ENCODE measurements around the gene CCDC47. TPM values are rescaled to one million over a fixed set of nuclear protein-coding genes. Genes with fewer than 3 reads are reported as not detected.

Gene CCDC47
- total and polyA plus RNA-seq, 2 of the 13 experiments (the other 11 are each of a cell fraction or from before 2014, with no cell fraction given), result 59.3 to 99.5 TPM

DNA sequence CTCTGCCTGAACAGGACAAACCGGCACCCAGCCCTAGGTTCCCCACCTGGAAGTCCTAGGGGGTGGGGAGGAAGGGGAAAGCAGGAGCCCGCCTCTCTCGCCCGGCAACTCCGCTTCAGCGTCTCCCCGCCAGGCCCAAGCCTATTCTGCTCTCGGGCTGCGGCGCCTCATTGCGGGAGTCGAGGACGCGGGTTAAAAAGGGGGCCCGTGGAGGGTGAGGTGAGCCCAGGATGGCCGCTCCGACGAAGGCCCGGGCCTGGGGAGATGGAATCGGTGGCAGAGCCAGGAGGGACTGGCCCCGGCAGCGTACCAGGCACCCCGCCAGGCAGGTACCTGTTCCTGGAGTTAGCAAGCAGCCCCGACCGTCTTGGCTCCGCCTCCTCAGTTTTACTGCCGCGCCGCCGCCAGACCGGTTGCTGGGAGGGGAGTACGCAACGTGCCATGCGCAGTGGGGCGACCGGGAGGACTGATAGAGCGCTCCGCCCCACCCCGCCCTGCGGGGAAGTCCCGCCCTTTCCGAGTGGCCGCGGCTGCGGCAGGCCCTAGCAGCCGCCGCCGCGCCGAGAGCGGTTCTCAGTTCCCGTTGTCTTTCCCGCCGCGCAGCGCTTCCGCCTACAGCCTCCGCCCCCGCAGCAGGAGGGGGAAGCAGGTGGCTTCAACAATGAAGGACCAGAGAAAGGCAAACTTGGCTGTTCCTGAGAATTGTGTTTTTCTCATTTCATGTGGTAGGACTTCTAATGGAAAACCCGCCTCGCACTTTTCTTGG, 31.8 kb downstream of the CCDC47 start, which contains the start of gene STRADA (continued):
- TF ChIP-seq, protein P1, sequence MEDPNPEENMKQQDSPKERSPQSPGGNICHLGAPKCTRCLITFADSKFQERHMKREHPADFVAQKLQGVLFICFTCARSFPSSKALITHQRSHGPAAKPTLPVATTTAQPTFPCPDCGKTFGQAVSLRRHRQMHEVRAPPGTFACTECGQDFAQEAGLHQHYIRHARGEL (CRISPR knock-in tag; IDR thresholded peaks at IDR 0.05), result no peak
- peak; percentile 95 for TF ChIP-seq MXI1 (IDR thresholded peaks at IDR 0.05; ENCODE audit: borderline replicate concordance, low read depth, low read length)
- no peak for TF ChIP-seq NR1H2 (CRISPR knock-in tag; IDR thresholded peaks at IDR 0.05; ENCODE audit: borderline replicate concordance, low read depth)
- TF ChIP-seq SPEN (CRISPR knock-in tag; IDR thresholded peaks at IDR 0.05; ENCODE audit: low read depth), result peak; percentile 73
- peak; percentile 94 for TF ChIP-seq ZNF615 (CRISPR knock-in tag; IDR thresholded peaks at IDR 0.05; ENCODE audit: borderline replicate concordance)
- TF ChIP-seq STAT5B (CRISPR knock-in tag; IDR thresholded peaks at IDR 0.05), result no peak; the same call in none of the 2 replicates
- TF ChIP-seq ZFYVE20 (CRISPR knock-in tag; IDR thresholded peaks at IDR 0.05; ENCODE audit: borderline replicate concordance, low read depth), result peak; percentile 55; the same call in 1 of the 2 replicates
- TF ChIP-seq RNF2 (conservative IDR thresholded peaks at IDR 0.05; ENCODE audit: low read depth), result peak; percentile 47; the same call in 1 of the 2 replicates
- TF ChIP-seq, protein P2, sequence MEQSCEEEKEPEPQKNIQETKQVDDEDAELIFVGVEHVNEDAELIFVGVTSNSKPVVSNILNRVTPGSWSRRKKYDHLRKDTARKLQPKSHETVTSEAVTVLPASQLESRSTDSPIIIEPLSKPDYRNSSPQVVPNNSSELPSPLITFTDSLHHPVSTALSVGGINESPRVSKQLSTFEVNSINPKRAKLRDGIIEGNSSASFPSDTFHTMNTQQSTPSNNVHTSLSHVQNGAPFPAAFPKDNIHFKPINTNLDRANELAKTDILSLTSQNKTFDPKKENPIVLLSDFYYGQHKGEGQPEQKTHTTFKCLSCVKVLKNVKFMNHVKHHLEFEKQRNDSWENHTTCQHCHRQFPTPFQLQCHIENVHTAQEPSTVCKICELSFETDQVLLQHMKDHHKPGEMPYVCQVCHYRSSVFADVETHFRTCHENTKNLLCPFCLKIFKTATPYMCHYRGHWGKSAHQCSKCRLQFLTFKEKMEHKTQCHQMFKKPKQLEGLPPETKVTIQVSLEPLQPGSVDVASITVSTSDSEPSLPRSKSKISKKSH (CRISPR knock-in tag; IDR thresholded peaks at IDR 0.05; ENCODE audit: borderline replicate concordance), result peak; percentile 91
- TF ChIP-seq MBD4 (IDR thresholded peaks at IDR 0.05; ENCODE audit: borderline replicate concordance, low read length), result no peak
- TF ChIP-seq ZNF333 (CRISPR knock-in tag; IDR thresholded peaks at IDR 0.05; ENCODE audit: borderline replicate concordance), result peak; percentile 94
- TF ChIP-seq TARDBP (CRISPR knock-in tag; IDR thresholded peaks at IDR 0.05), result peak; percentile 85
- TF ChIP-seq MIER3 (CRISPR knock-in tag; IDR thresholded peaks at IDR 0.05; ENCODE audit: borderline replicate concordance), result peak; percentile 29; the same call in 1 of the 2 replicates
- peak; percentile 52 for TF ChIP-seq RXRA (CRISPR knock-in tag; IDR thresholded peaks at IDR 0.05)
- TF ChIP-seq ZNF572 (CRISPR knock-in tag; IDR thresholded peaks at IDR 0.05), result 0 out of 2 replicates have a peak, but pooled peaks have one; percentile 52
- TF ChIP-seq ZNF383 (CRISPR knock-in tag; IDR thresholded peaks at IDR 0.05; ENCODE audit: borderline replicate concordance), result no peak
- 0 out of 2 replicates have a peak, but pooled peaks have one; percentile 15 for TF ChIP-seq ZNF317 (CRISPR knock-in tag; IDR thresholded peaks at IDR 0.05)
- no peak for TF ChIP-seq BHLHE40 (IDR thresholded peaks at IDR 0.05; ENCODE audit: low read length)
- TF ChIP-seq SOX6 (IDR thresholded peaks at IDR 0.05), result no peak
- peak; percentile 73 for TF ChIP-seq SOX6 (CRISPR knock-in tag; IDR thresholded peaks at IDR 0.05)
- peak; percentile 96; the same call in 1 of the 2 replicates for TF ChIP-seq MTA1 (CRISPR knock-in tag; IDR thresholded peaks at IDR 0.05; ENCODE audit: borderline replicate concordance)
- TF ChIP-seq NFIB (CRISPR knock-in tag; IDR thresholded peaks at IDR 0.05; ENCODE audit: borderline replicate concordance), result no peak
- no peak for TF ChIP-seq TCF7L2 (IDR thresholded peaks at IDR 0.05; ENCODE audit: low read depth, low read length)
- peak; percentile 91 for TF ChIP-seq AGO1 (IDR thresholded peaks at IDR 0.05; ENCODE audit: low read depth, low read length, poor library complexity, severe bottlenecking)
- TF ChIP-seq ZNF256 (CRISPR knock-in tag; conservative IDR thresholded peaks at IDR 0.05), result peak; percentile 65; the same call in 1 of the 2 replicates
- no peak for TF ChIP-seq RORA (CRISPR knock-in tag; IDR thresholded peaks at IDR 0.05)
- peak; percentile 80; the same call in 1 of the 2 replicates for TF ChIP-seq ZNF768 (CRISPR knock-in tag; IDR thresholded peaks at IDR 0.05)
- TF ChIP-seq EED (CRISPR knock-in tag; IDR thresholded peaks at IDR 0.05), result peak; percentile 71; the same call in 1 of the 2 replicates
- 0 out of 2 replicates have a peak, but pooled peaks have one; percentile 70 for TF ChIP-seq ZNF17 (CRISPR knock-in tag; IDR thresholded peaks at IDR 0.05)
- no peak; the same call in 1 of the 2 replicates for TF ChIP-seq ESRRA (CRISPR knock-in tag; IDR thresholded peaks at IDR 0.05; ENCODE audit: low read depth)
- TF ChIP-seq CCAR2 (optimal IDR thresholded peaks at IDR 0.05; ENCODE audit: low read depth, low read length), result no peak
